HEK293T (cell line): ENCODE measurements around the gene NT5DC1.

Source experiments
- FOXK2 ChIP-seq: fragments of 450-650 bp; IDR thresholded peaks from 2 replicates; pipeline ENCODE4 v1.6.1; 2016; ENCODE audit warnings: mild to moderate bottlenecking
- NFRKB ChIP-seq: fragments of 450-650 bp; IDR thresholded peaks from 2 replicates; pipeline ENCODE4 v1.6.1; 2016; ENCODE audit warnings: mild to moderate bottlenecking, moderate library complexity
- SP1 ChIP-seq: fragments of 450-650 bp; IDR thresholded peaks from 2 replicates; pipeline ENCODE4 v1.6.1; 2017
- TARDBP ChIP-seq: fragments of 450-650 bp; IDR thresholded peaks from 2 replicates; pipeline ENCODE4 v1.6.1; 2016
- TF ChIP-seq, protein P1 (sequence below): fragments of 450-650 bp; IDR thresholded peaks from 2 replicates; pipeline ENCODE4 v1.6.1; 2016

DNA sequence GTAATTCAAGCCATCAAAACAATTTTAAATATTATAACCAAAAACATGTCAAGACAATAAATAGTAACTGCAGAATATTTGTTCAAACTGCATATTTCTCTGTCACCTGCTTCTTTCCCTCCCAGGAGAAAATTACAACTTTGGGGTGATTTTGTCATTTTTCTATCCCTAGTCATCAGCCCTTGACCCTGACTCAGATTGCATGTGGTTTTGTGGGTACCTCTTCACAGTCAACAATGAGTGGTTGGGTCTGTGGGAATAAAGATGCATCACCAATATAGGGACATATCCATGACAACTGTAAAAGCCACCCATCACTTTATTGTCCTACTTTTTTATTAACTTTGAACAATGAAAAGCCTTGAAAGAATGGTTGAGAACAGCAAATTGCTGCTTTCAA is 18.0 kb downstream of the NT5DC1 start:
- TF ChIP-seq NFRKB: no peak
- TF ChIP-seq, protein P1, sequence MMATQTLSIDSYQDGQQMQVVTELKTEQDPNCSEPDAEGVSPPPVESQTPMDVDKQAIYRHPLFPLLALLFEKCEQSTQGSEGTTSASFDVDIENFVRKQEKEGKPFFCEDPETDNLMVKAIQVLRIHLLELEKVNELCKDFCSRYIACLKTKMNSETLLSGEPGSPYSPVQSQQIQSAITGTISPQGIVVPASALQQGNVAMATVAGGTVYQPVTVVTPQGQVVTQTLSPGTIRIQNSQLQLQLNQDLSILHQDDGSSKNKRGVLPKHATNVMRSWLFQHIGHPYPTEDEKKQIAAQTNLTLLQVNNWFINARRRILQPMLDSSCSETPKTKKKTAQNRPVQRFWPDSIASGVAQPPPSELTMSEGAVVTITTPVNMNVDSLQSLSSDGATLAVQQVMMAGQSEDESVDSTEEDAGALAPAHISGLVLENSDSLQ: no peak
- TF ChIP-seq SP1: no peak
- TF ChIP-seq FOXK2: no peak
- TF ChIP-seq TARDBP: no peak
